Choroid plexus epithelial cell (primary cell): ENCODE measurements around the gene CDYL2.

Source experiments
- DNase-seq: peaks from one replicate; pipeline ENCODE4 v3.0.0-alpha.2; 2010; ENCODE audit warnings: low read depth
- H3K4me3 ChIP-seq: 2 replicates; pipeline ENCODE4 v1.5.1; 2011; ENCODE audit warnings: low read depth, mild to moderate bottlenecking, control low read depth, low read length, moderate library complexity
- TF ChIP-seq, protein P1 (sequence below): conservative IDR thresholded peaks from 2 replicates; pipeline ENCODE4 v1.5.1; 2011; ENCODE audit warnings: low read depth, mild to moderate bottlenecking, control low read depth, inconsistent platforms, low read length, moderate library complexity

Gene CDYL2

GRCh38 chr16:80557037-80557436 lies 247.4 kb downstream of the CDYL2 start:
- TF ChIP-seq, protein P1, sequence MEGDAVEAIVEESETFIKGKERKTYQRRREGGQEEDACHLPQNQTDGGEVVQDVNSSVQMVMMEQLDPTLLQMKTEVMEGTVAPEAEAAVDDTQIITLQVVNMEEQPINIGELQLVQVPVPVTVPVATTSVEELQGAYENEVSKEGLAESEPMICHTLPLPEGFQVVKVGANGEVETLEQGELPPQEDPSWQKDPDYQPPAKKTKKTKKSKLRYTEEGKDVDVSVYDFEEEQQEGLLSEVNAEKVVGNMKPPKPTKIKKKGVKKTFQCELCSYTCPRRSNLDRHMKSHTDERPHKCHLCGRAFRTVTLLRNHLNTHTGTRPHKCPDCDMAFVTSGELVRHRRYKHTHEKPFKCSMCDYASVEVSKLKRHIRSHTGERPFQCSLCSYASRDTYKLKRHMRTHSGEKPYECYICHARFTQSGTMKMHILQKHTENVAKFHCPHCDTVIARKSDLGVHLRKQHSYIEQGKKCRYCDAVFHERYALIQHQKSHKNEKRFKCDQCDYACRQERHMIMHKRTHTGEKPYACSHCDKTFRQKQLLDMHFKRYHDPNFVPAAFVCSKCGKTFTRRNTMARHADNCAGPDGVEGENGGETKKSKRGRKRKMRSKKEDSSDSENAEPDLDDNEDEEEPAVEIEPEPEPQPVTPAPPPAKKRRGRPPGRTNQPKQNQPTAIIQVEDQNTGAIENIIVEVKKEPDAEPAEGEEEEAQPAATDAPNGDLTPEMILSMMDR = no peak

DNA sequence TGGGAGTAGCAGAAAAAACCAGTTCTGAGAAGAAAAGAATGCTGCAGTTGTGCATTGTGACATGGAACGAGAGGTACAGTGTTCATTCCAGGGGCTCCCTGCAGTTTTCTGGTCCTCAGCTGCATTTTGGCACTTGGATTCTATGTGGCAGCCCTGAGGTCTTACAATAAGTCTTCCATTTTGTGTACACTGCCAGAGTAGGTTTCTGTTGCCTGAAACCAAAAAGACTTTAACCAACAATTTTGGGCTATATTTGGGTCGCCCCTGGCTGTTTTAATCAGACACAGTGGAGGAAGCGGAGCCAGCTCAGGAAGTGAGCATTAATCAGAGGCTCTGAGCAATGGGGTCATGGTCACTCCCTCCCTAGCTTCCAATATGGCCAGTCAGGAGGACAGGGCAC lies 247.9 kb downstream of the CDYL2 start:
- no peak overlapping the region for H3K4me3 ChIP-seq
- DNase-seq = no peak
- TF ChIP-seq, protein P1 = no peak

More at GRCh38 chr16:80557037-80557436, 247.4 kb downstream of the CDYL2 start:
- DNase-seq = no peak
- H3K4me3 ChIP-seq = no peak overlapping the region

- no peak for DNase-seq
- H3K4me3 ChIP-seq = no peak overlapping the region
- TF ChIP-seq, protein P1 = no peak
Observed at GRCh38 chr16:80554033-80554432, 250.4 kb downstream of the CDYL2 start.

DNA sequence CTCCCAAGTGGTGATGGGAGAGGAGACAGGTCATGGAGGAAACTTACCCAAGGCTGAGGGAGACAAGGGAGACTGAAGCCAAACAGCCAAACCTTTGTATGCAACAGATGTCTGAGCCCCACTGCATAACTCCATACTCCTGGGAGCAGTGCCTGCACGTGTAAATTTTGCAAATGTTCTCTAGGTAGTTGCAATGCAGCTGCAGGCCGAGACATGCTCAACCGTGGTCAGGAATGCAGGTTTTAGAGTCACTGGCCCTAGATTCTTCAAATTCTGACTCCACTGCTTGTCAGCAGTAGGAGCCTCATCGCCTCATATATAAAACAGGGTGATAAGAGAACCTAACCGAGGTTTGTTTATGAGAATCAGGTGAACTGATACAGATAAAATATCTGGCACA lies 252.1 kb downstream of the CDYL2 start:
- TF ChIP-seq, protein P1 = no peak
- no peak overlapping the region for H3K4me3 ChIP-seq
- DNase-seq = peak; percentile 15
